Activated T-cell treated with anti-CD3 and anti-CD28 coated beads for 4 hours (primary cell): ENCODE data around the gene MPRIP.
"Not testable (repeated sequence)": the region's sequence is repeated elsewhere in the genome, so short reads cannot be mapped to it uniquely, and the experiment has no call there.

ENCODE experiments used
- DNase-seq: peaks from one replicate; pipeline ENCODE4 v3.0.0-alpha.2; 2020

The MPRIP gene, protein sequence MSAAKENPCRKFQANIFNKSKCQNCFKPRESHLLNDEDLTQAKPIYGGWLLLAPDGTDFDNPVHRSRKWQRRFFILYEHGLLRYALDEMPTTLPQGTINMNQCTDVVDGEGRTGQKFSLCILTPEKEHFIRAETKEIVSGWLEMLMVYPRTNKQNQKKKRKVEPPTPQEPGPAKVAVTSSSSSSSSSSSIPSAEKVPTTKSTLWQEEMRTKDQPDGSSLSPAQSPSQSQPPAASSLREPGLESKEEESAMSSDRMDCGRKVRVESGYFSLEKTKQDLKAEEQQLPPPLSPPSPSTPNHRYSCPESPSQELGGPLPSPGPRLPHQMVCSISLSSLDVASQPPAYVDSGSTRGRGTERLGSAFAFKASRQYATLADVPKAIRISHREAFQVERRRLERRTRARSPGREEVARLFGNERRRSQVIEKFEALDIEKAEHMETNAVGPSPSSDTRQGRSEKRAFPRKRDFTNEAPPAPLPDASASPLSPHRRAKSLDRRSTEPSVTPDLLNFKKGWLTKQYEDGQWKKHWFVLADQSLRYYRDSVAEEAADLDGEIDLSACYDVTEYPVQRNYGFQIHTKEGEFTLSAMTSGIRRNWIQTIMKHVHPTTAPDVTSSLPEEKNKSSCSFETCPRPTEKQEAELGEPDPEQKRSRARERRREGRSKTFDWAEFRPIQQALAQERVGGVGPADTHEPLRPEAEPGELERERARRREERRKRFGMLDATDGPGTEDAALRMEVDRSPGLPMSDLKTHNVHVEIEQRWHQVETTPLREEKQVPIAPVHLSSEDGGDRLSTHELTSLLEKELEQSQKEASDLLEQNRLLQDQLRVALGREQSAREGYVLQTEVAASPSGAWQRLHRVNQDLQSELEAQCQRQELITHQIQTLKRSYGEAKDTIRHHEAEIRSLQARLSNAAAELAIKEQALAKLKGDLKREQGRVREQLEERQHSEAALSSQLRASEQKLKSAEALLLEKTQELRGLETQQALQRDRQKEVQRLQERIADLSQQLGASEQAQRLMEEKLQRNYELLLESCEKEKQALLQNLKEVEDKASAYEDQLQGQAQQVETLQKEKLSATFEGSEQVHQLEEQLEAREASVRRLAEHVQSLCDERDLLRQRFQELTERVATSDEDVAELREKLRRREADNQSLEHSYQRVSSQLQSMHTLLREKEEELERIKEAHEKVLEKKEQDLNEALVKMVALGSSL (N-terminal part only)

DNA sequence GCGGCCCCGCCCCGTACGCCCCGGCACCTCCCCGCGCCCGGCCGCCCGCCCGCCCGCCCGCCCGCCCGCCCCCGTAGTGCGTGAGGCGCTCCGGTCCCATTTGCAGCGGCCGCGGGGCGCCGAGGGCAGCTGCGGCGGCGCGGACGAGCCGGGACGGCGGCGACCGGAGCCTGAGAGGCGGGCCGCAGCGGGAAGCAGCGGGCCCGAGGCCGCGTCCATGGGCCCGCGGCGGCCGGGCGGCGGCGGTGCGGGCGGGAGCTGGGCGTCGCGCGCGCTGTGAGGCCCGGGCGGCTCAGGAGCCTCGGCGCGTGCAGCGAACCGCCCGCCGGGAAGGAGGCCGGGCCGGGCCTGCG lies at the start of gene MPRIP:
MPRIP (plus strand) TSS at position 74 of the 353 bp plus-strand sequence. CDS start 392 bp downstream, outside the sequence.
- no peak for DNase-seq

- no peak for DNase-seq
Measured at GRCh38 chr17:16994631-16995030, 47.6 kb upstream of the MPRIP start.

DNA sequence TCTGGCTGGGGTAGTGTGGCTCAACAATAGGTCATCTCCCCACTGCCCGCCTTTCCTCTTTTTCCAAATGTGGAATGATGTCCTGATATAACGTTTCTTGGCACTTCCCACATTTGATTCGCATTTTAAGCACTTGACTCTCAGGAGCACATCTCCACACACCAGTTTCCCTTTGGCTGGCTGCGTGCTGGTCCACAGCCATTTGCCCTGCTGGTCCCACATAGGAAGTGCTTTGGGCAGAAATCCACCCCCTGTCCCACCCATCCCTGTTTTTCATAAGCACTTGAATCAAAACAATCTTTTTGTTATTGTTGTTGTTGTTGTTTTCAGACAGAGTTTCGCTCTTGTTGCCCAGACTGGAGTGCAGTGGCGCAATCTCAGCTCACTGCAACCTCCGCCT lies 46.3 kb upstream of the MPRIP start:
- DNase-seq: no peak

DNA sequence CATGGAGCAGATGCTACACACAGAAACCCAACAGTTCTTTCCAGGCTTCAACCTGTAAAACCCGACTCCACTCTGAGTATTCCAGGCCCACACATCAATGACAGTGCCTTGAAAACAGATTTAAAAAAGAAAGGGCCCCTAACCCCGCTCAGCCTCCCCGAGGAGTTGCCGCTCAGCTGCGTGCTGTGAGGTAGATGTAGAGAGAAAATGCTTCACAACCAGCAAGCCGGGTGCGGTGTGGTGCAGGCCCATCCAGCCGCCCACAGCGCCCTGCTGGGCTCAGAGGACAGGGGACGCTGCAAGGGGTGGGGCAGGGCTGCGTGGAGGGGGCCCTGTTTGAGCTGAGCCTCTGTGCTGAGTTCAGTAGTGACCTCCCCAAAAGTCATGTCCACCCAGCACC lies 45.5 kb upstream of the MPRIP start:
- DNase-seq: not testable (repeated sequence)

DNA sequence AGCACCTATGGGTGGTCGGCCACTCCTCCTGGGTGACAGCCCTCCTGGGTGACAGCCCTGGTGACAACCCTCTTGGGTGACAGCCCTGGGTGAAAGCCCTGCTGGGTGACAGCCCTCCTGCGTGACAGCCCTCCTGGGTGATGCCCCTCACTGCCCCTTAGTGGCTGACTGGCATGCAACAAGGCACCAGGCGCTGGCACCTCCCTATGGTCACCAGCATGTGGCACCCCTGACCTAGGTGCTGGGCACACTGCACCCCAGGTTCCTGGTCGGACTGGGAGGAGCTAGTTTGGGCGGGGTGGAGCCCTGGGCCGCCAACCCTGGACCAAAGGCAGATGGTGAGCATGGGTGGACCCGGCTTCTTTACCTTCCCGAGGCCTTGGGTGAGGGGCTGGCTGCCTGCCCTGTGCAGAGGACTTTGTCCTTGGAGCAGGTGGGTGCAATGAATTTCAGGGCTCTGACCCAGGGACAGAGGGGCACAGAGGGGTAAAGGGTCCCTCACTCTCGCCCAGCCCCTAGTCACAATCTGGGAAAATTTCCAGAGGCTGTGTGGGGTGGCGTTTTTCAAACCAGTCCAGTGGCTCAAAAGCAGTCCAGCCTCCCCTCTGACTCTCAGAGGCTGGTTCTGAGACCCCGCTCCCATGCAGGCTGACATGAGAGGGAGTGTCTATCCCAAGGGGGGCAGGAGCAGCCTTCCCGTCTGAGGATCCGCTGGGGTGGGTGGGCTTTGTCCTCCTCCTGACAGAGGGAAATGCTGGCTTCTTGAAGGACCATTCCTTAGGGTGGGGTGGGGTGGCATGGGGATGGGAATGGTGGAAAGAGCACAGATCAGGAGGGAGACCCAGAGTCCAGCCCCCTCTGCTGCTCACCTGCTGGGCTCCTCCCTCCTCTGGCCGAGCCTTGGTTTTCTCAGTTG lies 44.5 kb upstream of the MPRIP start:
- DNase-seq: no peak

DNA sequence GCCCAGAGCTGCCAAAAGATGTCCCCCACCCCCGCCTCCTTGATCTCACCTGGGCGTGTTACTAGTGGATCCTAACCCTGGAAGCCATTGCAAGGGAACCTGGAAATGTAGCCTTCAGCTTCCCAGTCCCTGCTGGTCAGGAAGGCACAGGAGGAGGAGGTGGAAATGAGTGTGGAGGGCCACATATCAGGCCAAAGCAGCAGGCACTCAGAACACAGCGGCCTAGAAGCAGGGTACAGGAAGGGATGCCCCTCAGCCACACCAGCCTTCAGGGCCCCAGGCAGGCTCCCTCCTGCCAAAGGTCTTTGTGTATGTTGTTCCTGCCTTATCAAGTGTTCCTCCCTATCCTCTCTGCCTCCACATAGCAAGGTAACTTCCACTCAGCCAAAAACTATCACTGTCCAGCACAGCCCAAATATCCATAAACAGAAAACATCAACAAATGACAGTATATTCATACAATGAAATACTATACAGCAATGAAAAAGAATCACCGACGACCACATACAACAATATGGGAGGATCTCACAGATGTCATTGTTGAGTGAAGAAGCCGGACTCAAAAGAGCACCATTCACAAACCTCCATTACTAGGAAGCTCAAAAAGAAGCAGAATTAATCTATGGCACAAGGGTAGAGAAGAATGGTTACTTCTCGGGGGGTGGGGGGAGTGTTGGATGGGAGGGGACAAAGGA lies 42.2 kb upstream of the MPRIP start:
- DNase-seq: no peak

DNA sequence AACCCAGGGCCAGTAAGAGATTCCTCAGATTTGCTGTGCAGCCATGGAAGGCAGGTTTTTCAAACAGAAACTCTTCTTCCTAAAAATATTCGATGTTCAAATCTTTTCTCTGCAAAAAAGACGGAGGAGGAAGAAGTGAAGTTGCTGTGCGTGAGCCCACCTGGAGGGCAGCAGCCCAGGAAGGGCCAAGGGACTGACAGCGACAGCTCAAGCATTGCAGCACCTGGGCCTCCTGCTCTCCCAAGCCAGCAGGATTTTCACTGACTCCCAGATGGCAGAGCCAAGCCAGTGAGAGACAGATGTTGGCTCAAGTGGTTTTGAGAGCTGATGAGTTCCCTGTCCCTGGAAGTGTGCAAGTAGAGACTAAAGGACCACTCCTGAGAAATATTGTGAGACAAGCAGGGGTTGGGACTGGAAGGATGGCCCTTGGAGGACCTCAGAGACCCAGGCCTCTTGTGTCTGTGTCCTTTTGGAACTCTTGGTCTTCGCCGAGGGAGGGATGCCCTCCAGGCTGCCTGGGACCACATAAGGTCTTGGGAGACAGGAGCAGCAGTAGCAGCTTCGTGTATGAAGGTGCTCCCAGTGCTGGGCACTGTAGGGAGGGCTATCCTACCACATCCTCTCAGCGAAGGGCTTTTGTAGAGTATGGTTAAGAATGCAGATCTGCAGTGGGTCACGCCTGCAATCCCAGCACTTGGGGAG lies 41.0 kb upstream of the MPRIP start:
- no peak for DNase-seq

DNA sequence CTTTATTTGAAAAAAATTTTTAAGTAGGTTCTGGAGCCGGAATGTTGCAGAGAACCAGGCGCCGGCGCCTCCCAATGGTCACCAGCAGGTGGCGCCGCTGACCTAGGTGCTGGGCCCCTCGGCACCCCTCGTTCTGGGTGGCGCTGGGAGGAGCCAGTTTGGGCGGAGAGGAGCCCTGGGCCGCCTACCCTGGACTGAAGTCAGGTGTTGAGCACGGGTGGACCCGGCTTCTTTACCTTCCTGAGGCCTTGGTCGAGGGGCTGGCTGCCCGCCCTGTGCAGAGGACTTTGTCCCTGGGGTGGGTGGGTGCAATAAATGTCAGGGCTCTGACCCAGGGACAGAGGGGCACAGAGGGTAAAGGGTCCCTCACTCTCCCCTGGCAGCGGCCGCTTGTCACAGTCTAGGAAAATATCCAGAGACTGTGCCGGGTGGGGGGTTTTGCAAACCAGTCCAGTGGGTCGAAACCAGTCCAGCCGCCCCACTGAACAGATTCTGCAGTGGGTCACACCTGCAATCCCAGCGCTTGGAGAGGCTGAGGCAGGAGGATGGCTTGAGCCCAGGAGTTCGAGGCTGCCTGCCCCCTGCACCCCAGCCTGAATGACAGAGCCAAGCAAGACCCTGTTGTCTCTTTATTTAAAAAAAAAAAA lies 40.3 kb upstream of the MPRIP start:
- DNase-seq: peak; percentile 65

- DNase-seq: not testable (repeated sequence)
Measured at GRCh38 chr17:17002731-17003715, 39.2 kb upstream of the MPRIP start.

DNA sequence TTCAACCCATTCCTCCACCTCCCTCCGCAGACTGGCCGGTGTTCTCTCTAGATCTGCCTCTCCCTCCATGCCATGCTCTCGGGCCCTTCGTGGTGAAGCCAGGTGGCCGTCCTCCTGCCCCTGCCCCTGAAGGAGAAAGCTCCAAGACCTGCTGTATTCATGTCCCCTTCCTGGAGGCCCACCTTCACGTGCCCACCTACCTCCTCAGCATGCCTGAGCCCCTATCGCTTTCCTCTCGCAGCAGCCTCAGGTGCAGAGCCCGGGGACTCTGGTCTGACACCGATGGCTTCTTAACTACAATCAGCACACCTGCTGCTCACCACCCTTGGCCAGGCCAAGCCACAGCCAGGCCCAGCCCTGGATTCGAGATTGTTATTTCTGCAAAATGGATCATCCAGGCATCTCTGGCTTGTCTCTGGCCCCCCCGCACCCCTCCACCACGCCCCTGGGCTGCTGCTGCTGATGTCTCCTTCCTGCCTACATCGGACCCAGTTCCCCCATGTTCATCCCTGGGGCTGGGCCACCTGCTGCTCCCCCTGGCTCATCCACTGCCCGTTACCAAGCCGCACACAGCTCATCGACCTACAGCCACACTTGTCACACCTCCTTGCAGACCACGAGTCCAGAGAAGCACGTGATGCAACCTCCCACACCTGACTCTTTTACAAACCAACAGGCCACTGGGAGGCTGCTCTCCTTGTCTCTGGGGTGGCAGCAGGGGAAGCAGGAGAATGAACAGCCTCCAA lies 37.8 kb upstream of the MPRIP start:
- no peak for DNase-seq

DNA sequence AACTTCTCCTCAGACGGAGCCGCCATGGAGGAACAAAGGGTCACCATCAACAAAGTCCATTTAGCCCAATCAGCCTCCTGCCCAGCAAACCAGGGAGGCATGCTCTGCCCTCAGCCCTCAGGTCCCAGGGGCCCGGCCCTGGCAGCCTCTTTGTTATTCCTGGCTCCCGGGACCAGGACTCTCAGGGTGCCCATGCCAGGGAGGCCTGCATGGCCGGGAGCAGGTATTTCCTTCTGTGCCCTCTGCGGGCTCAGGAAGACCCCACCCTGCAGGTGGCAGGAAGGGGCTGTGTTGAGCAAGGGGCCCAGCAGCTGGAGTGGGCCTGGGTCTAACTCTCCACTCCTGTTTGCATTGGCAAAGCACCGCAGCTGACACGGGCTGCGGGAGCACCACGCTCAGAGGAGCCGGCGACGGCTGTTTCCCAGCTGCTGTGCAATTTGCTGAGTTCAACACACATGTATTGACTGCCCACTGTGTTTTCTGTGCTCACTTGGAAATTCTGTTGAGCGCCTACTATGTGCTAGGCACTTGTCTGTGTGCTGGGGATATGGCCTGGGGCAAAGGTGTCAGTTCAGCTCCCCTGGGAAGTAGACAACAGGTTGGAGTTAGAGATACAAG lies 37.2 kb upstream of the MPRIP start:
- not testable (repeated sequence) for DNase-seq

DNA sequence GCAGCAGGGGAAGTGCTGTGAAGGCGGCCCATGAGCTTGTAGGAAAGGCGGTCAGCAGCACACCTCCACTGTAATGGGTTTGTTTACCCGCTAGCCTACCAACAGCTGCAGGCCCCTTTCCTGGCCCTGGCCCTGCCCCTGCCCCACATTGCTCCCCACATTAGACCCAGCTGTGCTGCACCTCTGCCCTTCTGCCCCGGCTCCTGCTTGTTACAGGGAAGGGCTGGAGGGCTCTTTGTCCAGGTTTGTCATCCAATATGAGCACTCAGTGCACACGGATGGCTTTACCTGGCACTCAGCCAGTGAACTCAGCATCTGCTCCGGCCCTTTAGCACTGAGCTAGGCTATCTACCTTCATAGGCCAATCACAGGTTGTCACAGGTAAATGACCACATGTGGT lies 34.4 kb upstream of the MPRIP start:
- DNase-seq: not testable (repeated sequence)

DNA sequence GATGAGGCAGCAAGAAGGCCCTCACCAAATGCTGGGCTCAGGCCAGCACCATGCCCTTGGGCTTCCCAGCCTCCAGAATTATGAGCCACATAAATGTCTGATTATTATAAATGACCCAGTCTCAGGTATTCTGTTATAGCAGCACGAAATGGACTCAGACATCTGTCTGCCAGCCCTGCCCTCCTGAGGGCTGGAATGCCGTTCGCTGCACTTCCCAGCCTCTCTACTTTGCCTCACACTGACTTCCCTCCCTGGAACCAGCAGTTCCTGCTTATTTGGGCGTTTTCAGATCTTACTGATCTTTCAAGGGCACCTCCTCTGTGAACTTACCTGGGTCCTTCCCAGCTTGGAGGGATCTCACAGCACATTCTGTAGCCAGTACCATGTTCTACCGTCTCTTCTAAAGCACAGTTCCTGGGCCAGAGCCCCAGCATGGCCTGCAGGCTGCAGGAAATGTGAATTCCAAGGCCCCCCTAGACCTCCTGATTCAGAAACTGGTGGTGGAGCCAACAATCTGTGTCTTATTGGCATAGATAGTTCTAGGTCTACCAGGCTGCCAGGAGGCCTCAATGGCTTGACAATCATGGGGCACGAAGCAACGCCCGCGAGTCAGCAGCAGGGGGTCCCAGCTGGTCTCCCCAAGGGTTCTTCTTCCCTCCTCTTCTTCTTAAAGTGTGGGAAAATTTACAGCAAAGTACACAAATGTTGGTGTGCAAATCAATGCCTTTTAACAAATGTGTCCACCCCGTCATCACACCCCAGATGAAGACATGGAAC lies 33.4 kb upstream of the MPRIP start:
- not testable (repeated sequence) for DNase-seq

DNA sequence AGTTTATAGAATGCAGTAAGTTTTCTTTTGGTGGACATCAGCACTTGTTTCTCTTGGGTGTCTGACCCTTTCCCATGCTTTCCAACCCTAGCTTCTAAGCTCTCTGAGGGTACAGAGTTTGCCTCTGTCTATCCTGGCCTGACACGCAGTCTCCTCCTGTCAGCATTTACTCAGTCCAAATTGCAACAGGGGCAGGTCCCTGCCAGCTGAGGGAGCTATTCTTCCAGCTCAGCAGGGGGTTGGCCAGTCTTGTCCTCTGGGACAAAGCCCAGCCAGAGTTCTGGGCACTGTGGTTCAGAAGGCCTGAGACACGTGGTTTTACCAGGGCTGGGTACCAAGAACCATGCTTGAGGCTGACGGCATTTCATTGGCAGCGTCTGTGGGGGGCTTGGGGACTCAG lies 32.3 kb upstream of the MPRIP start:
- DNase-seq: not testable (repeated sequence)

DNA sequence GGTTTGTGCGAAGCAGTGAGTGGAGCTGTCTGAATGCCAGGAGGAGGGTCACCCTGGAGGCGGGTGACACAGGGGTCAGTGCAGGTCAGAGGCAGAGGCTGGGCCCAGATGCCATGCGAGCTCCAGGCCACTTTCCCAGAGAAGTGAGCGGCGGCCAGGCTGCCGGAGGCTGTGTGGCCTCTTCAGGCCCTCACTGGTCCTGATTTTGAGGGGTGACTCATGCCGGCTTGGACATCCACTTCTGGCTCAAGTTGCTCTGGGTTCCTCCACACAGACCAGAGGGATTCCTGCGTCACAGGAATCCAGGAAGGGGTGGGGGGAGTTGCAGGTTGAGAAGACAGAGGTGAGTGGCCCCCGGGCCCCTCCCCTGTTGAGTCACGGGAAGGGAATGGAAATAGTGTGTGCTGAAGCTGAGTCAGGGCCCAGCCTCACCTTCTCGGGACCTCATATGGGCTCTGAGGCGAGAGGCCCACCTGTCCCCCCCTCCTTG lies 31.7 kb upstream of the MPRIP start:
- DNase-seq: not testable (repeated sequence)

GRCh38 chr17:17011043-17011907 lies 31.0 kb upstream of the MPRIP start:
- DNase-seq: not testable (repeated sequence)
